ENCODE measurements around the gene PDZD8.

The PDZD8 gene

GRCh38 chr10:117370205-117370604 lies 5.0 kb downstream of the PDZD8 start:
- Histone ChIP-seq H3K9me3 (no peaks in the 10 kb centered on the region), H3K4me1 (peaks cover 0 to 62% (median 18%) of the 10 kb centered on the region in 4 donors), H3K4me3 (no peak overlapping the region), H3K36me3 (no peaks in the 10 kb centered on the region), H3K27ac (peak overlapping the region in 1 of 2 donors; percentile 3), H3K27me3 (no peaks in the 10 kb centered on the region)
- no peak for TF ChIP-seq CTCF (IDR thresholded peaks at IDR 0.05)
- no peak for DNase-seq
- intact Hi-C loops (cut with DNase I; ENCODE audit: low total_unique reads): no loop called here

- H3K27ac ChIP-seq: no peak overlapping the region
- TF ChIP-seq CTCF (IDR thresholded peaks at IDR 0.05): no peak
- H3K36me3 ChIP-seq: no peaks in the 10 kb centered on the region
- H3K27me3 ChIP-seq: no peaks in the 10 kb centered on the region
- no peak overlapping the region for H3K4me3 ChIP-seq
- H3K9me3 ChIP-seq: no peaks in the 10 kb centered on the region
- intact Hi-C loops (cut with DNase I; ENCODE audit: low total_unique reads): no loop called here
- DNase-seq: no peak
- H3K4me1 ChIP-seq: peaks cover 0 to 63% (median 14%) of the 10 kb centered on the region in 4 donors
Observed at GRCh38 chr10:117367718-117368117, 7.5 kb downstream of the PDZD8 start.

- intact Hi-C loops (cut with DNase I; ENCODE audit: low total_unique reads): no loop called here
- no peak overlapping the region for H3K27ac ChIP-seq
Observed at GRCh38 chr10:117366741-117367140, 8.5 kb downstream of the PDZD8 start.

GRCh38 chr10:117365612-117366011 lies 9.6 kb downstream of the PDZD8 start:
- H3K9me3 ChIP-seq: no peaks in the 10 kb centered on the region
- H3K27ac ChIP-seq: no peak overlapping the region
- H3K27me3 ChIP-seq: no peaks in the 10 kb centered on the region
- DNase-seq: no peak
- H3K36me3 ChIP-seq: no peaks in the 10 kb centered on the region
- H3K4me1 ChIP-seq: peaks cover 0 to 61% (median 9%) of the 10 kb centered on the region in 4 donors
- intact Hi-C loops (cut with DNase I; ENCODE audit: low total_unique reads): no loop called here
- no peak for TF ChIP-seq CTCF (IDR thresholded peaks at IDR 0.05)
- H3K4me3 ChIP-seq: no peak overlapping the region

More at GRCh38 chr10:117366741-117367140, 8.5 kb downstream of the PDZD8 start:
- H3K27me3 ChIP-seq: no peaks in the 10 kb centered on the region
- TF ChIP-seq CTCF (IDR thresholded peaks at IDR 0.05): no peak
- DNase-seq: no peak
- H3K4me3 ChIP-seq: no peak overlapping the region
- no peaks in the 10 kb centered on the region for H3K36me3 ChIP-seq
- H3K4me1 ChIP-seq: peaks cover 0 to 61% (median 13%) of the 10 kb centered on the region in 4 donors
- no peaks in the 10 kb centered on the region for H3K9me3 ChIP-seq

GRCh38 chr10:117364110-117364960 lies 10.9 kb downstream of the PDZD8 start:
- no peak for DNase-seq
- TF ChIP-seq CTCF (IDR thresholded peaks at IDR 0.05): no peak
- Histone ChIP-seq H3K9me3 (no peaks in the 10 kb centered on the region), H3K27me3 (no peaks in the 10 kb centered on the region), H3K4me1 (peaks cover 0 to 50% (median 5%) of the 10 kb centered on the region in 4 donors), H3K4me3 (no peak overlapping the region), H3K27ac (no peak overlapping the region), H3K36me3 (no peaks in the 10 kb centered on the region)
- intact Hi-C loops (cut with DNase I; ENCODE audit: low total_unique reads): no loop called here
